ENCODE measurements around the gene DDX10. TPM values are rescaled to one million over a fixed set of nuclear protein-coding genes. Genes with fewer than 3 reads are reported as not detected.

Gene DDX10
- total and polyA plus RNA-seq, 9 of the 15 experiments (the other 6 are each of a cell fraction or from before 2014, with no cell fraction given) = 33.9 to 94.6 (median 50.7) TPM

DNA sequence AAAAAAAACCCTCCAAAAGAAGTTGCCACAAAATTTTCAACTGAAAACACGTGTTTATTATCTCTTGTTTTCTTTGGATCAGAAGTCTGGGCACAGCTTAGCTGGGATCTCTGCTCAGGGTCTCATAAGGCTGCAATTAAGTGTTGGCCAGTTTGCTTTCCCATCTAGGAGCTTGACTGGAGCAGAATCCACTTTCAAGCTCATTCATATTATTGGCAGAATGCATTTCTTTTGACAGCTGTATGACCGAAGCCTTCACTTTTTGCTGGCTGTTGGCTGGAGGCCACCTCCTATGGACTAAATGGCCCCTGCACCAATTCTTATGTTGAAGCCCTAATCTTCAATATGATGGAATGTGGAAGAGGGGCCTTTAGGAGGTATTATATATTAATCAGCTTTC is 139.6 kb downstream of the DDX10 start (continued):
- TF ChIP-seq HSF4 (CRISPR knock-in tag; IDR thresholded peaks at IDR 0.05; ENCODE audit: borderline replicate concordance) (no peak), NFRKB (IDR thresholded peaks at IDR 0.05; ENCODE audit: low read depth) (no peak), SOX6 (IDR thresholded peaks at IDR 0.05) (no peak), ILF3 (IDR thresholded peaks at IDR 0.05; ENCODE audit: borderline replicate concordance) (no peak), ZNF253 (CRISPR knock-in tag; conservative IDR thresholded peaks at IDR 0.05) (no peak), ZNF436 (CRISPR knock-in tag; IDR thresholded peaks at IDR 0.05) (no peak), FOXM1 (IDR thresholded peaks at IDR 0.05; ENCODE audit: low read depth) (no peak), FOXM1 (CRISPR knock-in tag; IDR thresholded peaks at IDR 0.05; ENCODE audit: low read depth) (no peak), ZKSCAN3 (CRISPR knock-in tag; IDR thresholded peaks at IDR 0.05) (no peak)
- TF ChIP-seq, protein P1, sequence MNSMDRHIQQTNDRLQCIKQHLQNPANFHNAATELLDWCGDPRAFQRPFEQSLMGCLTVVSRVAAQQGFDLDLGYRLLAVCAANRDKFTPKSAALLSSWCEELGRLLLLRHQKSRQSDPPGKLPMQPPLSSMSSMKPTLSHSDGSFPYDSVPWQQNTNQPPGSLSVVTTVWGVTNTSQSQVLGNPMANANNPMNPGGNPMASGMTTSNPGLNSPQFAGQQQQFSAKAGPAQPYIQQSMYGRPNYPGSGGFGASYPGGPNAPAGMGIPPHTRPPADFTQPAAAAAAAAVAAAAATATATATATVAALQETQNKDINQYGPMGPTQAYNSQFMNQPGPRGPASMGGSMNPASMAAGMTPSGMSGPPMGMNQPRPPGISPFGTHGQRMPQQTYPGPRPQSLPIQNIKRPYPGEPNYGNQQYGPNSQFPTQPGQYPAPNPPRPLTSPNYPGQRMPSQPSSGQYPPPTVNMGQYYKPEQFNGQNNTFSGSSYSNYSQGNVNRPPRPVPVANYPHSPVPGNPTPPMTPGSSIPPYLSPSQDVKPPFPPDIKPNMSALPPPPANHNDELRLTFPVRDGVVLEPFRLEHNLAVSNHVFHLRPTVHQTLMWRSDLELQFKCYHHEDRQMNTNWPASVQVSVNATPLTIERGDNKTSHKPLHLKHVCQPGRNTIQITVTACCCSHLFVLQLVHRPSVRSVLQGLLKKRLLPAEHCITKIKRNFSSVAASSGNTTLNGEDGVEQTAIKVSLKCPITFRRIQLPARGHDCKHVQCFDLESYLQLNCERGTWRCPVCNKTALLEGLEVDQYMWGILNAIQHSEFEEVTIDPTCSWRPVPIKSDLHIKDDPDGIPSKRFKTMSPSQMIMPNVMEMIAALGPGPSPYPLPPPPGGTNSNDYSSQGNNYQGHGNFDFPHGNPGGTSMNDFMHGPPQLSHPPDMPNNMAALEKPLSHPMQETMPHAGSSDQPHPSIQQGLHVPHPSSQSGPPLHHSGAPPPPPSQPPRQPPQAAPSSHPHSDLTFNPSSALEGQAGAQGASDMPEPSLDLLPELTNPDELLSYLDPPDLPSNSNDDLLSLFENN (IDR thresholded peaks at IDR 0.05; ENCODE audit: low read depth in 2 of 2, low read length in 2 of 2) = no peak
